GM12891 (cell line): ENCODE measurements around the gene ZBTB42. TPM values are rescaled to one million over a fixed set of nuclear protein-coding genes. Genes with fewer than 3 reads are reported as not detected.

Experiments used
- DNase-seq: peaks from one replicate; pipeline ENCODE4 v3.0.0; 2011; ENCODE audit warnings: low spot score; ENCODE audit not compliant: insufficient read length
- FAIRE-seq: peaks from 2 replicates; lab custom pipeline; 2011; peaks lifted over from hg19 to GRCh38; lab: Jason Lieb, UNC
- PAX5 ChIP-seq: IDR thresholded peaks from 2 replicates; pipeline ENCODE4 v1.6.1; 2011; ENCODE audit warnings: low read length, moderate library complexity, mild to moderate bottlenecking; ENCODE audit not compliant: insufficient read depth, severe bottlenecking
- POLR2A ChIP-seq: IDR thresholded peaks from 2 replicates; pipeline ENCODE4 v1.6.1; 2011; ENCODE audit warnings: low read depth, low read length, control low read depth
- POLR2AphosphoS5 ChIP-seq: IDR thresholded peaks from 2 replicates; pipeline ENCODE4 v1.6.1; 2011; ENCODE audit warnings: low read depth, low read length, control low read depth
- POU2F2 ChIP-seq: IDR thresholded peaks from 2 replicates; pipeline ENCODE4 v1.6.1; 2011; ENCODE audit warnings: low read depth, mild to moderate bottlenecking, control low read depth, low read length, moderate library complexity
- SPI1 ChIP-seq: IDR thresholded peaks from 2 replicates; pipeline ENCODE4 v1.6.1; 2011; ENCODE audit warnings: low read depth, low read length, control low read depth
- TAF1 ChIP-seq: IDR thresholded peaks from 2 replicates; pipeline ENCODE4 v1.6.1; 2011; ENCODE audit warnings: low read depth, low read length, control low read depth
- polyA plus RNA-seq: library from polyadenylated mRNA; unstranded; fragments of >200 nt; gene quantifications from one replicate; pipeline ENCODE4 v1.2.1, GENCODE V29; 2012; ENCODE audit warnings: low read depth, missing spikeins, inconsistent platforms; ENCODE audit not compliant: missing spikeins

ZBTB42 gene
- 0.13 TPM for polyA plus RNA-seq

DNA sequence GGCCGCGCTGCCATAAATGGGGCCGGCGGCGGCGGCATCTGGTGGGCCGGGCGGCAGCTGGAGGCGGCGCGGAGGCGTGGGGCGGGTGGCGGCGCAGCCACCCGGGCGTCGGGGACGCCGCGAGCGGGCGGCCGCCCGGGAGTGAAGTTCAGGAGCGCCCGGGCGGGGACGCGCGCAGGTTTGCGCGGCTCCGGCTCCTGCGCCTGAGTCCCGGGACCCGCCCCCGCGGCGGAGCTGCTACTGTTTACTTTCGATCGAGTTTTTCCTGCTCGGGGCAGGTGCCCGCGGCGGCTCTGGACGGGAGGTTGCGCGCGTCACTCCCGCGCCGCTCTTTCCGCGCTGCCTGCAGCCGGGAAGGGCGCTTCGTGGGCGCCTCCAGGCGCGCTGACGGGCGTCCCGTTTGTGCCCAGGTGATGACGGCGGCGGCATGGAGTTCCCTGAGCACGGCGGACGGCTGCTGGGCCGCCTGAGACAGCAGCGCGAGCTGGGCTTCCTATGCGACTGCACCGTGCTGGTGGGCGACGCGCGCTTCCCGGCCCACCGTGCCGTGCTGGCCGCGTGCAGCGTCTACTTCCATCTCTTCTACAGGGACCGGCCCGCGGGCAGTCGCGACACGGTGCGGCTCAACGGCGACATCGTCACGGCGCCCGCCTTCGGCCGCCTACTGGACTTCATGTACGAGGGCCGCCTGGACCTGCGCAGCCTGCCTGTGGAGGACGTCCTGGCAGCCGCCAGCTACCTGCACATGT is at the start of gene ZBTB42:
Gene ZBTB42 (plus strand): TSS at position 331 of the 749 bp plus-strand sequence. CDS start 97 bp downstream, at position 428.
- peak; percentile 75 for DNase-seq
- TF ChIP-seq SPI1 (no peak), TAF1 (no peak), POLR2AphosphoS5 (no peak), POLR2A (no peak), PAX5 (no peak), POU2F2 (no peak)
- peak; percentile 71 for FAIRE-seq

DNA sequence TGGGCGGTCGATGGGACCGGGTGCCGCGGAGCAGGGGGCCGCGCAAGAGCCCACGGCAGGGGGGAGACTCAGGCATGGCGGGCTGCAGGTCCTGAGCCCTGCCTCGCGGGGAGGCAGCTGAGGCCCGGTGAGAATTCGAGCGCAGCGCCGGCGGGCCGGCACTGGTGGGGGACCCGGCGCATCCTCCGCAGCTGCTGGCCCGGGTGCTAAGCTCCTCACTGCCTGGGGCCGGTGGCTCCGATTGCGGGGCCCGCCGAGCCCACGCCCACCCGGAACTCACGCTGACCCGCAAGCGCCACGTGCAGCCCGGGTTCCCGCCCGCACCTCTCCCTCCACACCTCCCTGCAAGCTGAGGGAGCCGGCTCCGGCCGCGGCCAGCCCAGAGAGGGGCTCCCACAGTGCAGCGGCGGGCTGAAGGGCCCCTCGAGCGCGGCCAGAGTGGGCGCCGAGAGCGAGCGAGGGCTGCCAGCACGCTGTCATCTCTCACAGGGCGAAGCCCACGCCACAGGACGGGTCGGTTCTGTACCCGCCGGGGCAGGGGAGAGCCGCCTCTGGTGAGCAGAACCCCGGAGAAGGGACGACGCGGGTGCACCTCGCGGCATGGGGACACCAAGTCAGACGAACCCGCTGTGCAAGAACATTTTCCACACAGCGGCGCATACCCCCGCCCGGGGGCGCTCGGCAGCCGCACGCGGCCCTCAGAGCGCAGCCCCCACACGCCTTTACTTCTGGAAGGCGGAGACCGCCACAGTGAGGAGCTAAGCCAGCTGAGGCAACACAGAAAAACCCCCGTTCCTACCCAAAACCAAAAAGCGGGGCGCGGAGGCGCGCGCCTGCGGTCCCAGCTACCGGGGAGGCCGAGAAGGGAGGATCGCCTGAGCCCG is 49.1 kb upstream of the ZBTB42 start:
- FAIRE-seq (no peak), DNase-seq (no peak)
- no peak for TF ChIP-seq POLR2AphosphoS5
- no peak for TF ChIP-seq SPI1
- TF ChIP-seq POLR2A = no peak
- no peak for TF ChIP-seq PAX5
- TF ChIP-seq TAF1 = no peak
- no peak for TF ChIP-seq POU2F2

DNA sequence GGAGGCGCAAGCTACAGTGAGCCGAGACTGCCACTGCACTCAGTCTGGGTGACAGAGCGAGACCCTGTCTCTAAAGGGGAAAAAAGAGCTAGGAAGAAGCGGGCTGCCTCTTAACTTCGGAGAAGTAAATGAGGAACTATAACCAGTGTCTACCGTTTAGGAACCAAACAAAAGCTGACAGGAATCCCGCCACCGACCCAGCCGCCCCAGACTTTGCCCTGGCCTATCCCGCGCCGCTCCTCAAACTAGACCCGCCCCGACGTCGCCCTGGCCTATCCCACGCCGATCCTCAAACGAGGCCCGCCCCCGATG is 48.5 kb upstream of the ZBTB42 start:
- FAIRE-seq (no peak), DNase-seq (peak; percentile 98)

DNA sequence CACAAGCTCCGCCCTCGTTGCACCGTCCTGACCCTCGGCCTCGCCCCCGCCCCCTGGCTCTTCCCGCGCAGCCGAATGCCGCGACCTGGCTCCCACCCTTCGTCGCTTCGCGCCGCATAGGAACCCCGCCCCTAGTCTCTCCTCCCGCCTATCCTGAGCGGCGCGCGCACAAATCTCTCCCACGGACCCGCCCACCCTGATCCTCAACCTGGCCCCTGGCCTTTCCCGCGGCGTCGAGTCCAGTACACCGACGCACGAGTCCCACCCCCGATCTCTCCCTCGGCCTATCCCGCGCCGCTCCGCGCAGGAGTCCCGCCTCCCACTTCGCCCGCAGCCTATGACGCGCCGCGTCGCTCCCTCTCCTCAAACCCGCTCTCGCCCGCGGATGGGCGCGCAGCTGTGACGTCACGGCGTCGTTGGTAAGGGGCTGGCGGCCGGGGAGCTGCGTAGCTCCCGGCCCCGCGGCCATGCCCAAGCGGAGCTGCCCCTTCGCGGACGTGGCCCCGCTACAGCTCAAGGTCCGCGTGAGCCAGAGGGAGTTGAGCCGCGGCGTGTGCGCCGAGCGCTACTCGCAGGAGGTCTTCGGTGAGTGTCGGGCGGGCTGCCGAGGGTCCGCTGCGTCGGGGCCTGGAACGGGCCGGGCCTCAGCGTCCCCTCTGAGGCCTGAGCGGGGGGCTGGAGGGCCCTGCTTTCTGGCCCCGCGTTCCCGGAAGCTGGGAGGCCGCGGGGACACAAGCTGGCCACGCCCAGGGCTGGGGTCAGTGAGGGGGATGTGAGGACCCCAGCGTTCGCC is 48.0 kb upstream of the ZBTB42 start, which contains the start of gene SIVA1:
Gene SIVA1 (plus strand): TSS at position 413 of the 793 bp plus-strand sequence. CDS start 55 bp downstream, at position 468.
- DNase-seq (peak; percentile 100), FAIRE-seq (peak; percentile 100)
- TF ChIP-seq POLR2A = peak; percentile 77
- TF ChIP-seq POU2F2 = no peak
- TF ChIP-seq POLR2AphosphoS5 = peak; percentile 77
- TF ChIP-seq TAF1 = 0 out of 2 replicates have a peak, but pooled peaks have one; percentile 25

More for the DNA sequence above, 48.5 kb upstream of the ZBTB42 start:
- TF ChIP-seq POLR2AphosphoS5 (0 out of 2 replicates have a peak, but pooled peaks have one; percentile 47), POU2F2 (no peak), POLR2A (peak; percentile 56; the same call in 1 of the 2 replicates)

DNA sequence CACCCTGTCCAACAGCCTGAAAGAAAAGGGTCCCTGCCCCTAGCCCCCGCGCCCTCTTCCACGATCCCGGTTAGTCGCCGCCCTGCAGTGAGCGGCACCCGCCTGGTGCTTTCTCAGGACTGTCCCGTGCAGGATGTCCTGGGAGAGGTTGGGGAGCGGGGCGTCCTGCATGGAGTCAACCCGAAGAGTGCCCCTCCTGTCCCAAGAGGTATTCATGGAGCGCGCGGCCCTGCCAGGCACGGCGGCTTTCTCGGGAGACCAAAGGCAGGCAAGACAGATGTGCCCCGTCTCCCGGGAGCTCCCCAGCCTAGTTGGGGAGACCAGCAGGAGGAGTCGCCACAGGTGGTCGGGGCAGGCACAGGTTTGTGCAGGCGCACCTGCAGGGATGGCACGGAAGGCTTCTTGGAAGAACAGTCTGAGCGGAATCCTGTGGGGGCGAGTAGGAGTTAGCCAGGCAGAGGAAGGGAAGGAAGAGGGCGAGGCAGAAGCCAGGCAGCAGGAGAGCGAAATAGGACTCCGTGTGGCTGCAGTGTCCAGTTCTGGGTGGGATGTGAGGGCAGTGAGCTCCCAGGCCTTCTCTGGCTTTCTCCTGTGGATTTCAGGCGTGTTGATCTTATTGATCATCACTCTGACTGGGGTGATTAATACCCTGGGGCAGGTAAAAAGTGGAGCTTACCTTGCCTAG is 47.2 kb upstream of the ZBTB42 start:
- TF ChIP-seq POLR2A (no peak), TAF1 (no peak), POU2F2 (no peak), PAX5 (no peak), POLR2AphosphoS5 (no peak), SPI1 (no peak)
- DNase-seq (no peak), FAIRE-seq (no peak)

DNA sequence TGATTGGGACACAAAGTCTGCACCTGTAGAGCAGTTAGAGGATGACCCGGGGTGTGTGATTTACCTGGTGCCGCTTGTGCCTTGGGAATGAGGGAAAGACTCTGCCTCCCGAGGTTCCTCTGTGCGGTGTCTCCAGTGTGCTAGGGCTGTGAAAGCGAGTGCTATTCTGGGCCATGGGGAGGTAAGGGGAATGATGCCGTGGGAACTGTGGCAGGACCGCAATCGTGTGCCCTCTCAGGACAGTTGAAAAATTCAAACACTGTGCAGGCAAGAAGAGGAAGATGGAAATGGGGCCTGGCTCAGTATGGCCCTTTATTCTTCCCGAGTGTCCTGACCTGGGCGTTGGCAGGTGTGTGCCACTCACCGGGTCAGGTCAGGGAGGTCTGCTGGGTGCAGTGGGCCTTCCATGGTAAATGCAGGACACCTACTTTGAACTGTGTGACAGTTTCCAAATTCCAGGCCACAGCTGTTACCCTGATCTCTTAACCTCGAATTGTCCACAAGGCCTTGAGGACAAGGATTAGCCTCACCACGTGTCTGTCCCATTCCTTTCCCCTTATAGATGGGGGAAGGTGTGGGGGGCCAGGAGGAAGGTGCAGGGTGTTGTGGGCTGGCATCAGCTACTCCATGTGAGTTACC is 46.6 kb upstream of the ZBTB42 start:
- DNase-seq (no peak), FAIRE-seq (no peak)
- TF ChIP-seq PAX5 (no peak), POLR2AphosphoS5 (no peak), TAF1 (no peak), POU2F2 (no peak), POLR2A (no peak), SPI1 (no peak)

DNA sequence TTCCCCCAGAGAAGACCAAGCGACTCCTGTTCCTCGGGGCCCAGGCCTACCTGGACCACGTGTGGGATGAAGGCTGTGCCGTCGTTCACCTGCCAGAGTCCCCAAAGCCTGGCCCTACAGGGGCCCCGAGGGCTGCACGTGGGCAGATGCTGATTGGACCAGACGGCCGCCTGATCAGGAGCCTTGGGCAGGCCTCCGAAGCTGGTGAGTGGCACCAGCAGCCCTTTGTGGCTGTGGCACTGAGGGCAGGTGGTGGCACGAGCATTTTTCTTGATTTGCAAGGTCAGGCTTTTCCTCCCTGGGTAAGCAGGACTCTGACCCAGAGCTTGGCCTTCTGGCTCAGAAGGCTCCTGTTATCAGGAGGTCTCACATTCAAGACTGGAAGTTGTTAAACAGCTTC is 45.3 kb upstream of the ZBTB42 start:
- FAIRE-seq (no peak), DNase-seq (no peak)
- TF ChIP-seq PAX5 (no peak), SPI1 (no peak), TAF1 (no peak), POLR2A (no peak), POLR2AphosphoS5 (no peak), POU2F2 (no peak)
